HG02981 (cell line): ENCODE results near the gene MCRIP2.
"Not testable (repeated sequence)": the region's sequence is repeated elsewhere in the genome, so short reads cannot be mapped to it uniquely, and the experiment has no call there.

Source experiments
- ATAC-seq: cut with Tn5 transposase; IDR thresholded peaks from one replicate; pipeline ENCODE4 v1.9.1; 2021; ENCODE audit warnings: mild to moderate bottlenecking, moderate library complexity; ENCODE audit not compliant: unreplicated experiment

The MCRIP2 gene

DNA sequence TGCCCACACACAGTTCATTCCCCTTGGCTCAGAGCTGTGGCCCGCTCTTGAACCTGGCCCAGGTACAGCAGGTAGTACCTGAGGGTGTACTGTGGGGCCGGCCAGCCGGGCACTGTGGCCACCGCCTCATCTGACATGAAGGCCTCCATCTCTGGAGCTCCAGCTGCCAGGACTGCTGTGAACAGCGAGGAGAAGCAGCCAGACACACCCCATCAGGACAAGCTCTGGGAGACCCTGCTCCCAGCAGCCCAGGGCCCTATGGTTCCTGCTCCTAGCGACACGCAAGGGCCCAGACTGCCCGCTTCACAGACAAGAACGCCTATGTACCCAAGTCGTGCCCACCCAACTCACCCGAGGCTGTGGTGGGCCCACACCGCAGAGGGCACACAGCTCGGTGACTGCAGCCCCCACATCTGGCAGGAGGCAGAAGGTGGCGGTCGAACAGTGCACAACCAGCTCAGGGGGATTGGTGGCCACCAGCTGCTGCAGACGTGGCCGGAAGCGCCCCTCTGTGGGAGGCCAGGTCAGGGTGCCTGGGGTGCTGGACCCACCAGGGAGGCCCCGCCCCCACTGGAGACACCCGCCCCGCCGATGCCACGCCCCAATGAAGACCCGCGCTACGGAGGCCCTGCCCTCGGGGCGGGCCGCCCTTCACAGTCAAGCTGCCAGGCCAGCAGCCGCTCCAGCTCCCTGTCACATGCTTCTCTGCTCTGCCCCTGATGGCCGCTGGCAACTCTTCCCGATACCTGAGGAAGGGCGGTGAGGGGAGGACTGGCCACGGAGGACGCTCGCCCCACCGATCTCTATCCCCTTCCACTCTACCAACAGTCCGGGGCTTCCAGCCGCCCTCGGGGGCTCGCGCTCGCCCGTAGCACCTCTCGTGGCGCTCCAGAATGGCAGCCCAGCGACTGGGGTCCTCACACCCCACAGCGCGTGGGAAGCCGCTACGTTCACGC, 37.5 kb downstream of the MCRIP2 start:
- peak; percentile 1 for ATAC-seq

- peak; percentile 33 for ATAC-seq
Measured at GRCh38 chr16:679814-680624, 38.4 kb downstream of the MCRIP2 start, which contains the start of gene STUB1. Gene STUB1 (plus strand): TSS chr16:680410. CDS start chr16:680526, 116 bp downstream.

- no peak for ATAC-seq
Measured at GRCh38 chr16:680625-680945, 39.0 kb downstream of the MCRIP2 start.

- ATAC-seq: no peak
Measured at GRCh38 chr16:680967-681745, 39.5 kb downstream of the MCRIP2 start.

DNA sequence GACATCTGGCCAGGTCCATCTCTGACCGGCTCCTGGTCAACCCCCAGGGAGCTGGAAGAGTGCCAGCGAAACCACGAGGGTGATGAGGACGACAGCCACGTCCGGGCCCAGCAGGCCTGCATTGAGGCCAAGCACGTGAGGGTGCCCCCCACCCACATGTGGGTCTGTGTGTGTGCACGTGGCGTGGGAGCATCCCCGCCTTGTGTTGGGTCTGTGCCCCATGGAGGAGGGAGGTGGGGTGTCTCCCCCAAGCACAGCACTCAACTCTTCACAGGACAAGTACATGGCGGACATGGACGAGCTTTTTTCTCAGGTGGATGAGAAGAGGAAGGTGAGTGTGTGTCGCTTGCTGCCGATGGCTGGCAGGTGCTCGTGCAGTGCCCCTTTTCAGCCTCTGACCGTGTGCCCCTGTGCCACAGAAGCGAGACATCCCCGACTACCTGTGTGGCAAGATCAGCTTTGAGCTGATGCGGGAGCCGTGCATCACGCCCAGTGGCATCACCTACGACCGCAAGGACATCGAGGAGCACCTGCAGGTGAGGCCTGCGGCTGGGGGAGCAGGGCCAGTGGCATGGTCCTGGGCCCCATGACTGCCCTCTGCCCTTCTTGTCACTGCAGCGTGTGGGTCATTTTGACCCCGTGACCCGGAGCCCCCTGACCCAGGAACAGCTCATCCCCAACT, 40.3 kb downstream of the MCRIP2 start:
- no peak for ATAC-seq

DNA sequence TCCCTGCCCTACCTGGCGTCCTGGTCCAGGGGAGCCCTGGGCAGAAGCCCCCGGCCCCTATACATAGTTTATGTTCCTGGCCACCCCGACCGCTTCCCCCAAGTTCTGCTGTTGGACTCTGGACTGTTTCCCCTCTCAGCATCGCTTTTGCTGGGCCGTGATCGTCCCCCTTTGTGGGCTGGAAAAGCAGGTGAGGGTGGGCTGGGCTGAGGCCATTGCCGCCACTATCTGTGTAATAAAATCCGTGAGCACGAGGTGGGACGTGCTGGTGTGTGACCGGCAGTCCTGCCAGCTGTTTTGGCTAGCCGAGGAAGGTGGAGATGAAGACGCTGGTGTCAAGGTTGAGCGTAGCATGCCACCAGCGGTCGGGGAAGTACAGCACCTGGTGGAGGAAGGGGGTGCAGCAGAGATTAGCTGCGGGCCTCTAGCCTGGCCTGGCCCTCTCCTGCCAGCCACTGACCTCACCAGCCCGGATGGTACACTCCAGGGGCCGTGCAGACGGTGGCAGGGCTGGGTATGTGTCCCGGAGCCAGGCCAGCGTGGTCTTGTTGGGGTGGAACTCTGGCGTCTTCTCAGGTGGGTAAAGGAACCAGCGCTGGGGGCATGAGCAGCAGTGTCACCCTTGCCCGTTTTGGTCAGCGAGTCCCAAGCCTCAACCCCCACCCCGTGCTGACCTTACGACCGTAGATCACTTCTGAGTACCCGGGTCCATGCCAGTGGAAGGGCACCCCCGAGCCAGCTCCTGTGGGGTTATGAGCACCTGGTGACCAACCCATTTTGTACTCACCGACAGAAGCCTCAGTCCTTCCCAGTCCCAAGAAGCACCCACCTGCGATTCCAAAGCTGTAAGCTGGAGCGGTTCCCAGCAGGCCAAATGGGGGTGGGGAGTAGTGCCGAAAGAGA, 41.1 kb downstream of the MCRIP2 start:
- no peak for ATAC-seq

DNA sequence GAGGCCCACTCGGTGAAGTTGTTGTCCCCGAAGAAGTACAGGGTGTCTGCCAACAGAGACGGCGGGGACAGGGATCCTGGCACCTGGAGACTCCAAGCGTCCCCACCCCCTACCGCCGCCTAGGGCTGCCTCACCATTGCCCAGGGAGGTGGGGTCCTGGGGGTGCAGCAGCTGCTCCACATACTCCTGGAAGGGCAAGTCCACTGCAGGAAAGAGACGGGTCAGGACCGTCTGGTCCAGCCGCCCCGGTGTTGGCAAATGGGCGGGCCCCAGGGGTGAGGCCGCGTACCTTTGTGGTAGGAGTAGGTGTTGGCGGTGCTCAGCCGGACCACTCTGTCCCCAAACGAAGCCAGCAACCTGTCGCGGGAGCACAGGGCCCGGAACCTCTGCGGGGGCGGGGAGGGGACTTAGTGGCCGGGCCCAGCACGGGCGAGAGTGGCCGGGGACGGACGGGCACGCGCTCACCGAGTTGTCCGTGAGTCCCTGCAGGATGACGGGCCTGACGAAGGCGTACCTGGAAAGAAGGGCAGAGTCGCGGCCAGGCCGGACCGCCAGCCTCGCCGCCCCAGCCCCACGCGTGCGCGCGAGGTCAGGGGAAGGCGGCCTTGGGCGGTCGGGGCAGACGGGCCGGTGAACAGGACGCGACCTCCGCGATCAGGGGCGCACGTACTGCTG, 41.9 kb downstream of the MCRIP2 start:
- no peak for ATAC-seq

- peak; percentile 60 for ATAC-seq
Measured at GRCh38 chr16:684071-684794, 42.6 kb downstream of the MCRIP2 start, which contains the start of gene JMJD8. Gene JMJD8 (minus strand): TSS chr16:684334. CDS start chr16:684319, 15 bp downstream.

- ATAC-seq: no peak
Measured at GRCh38 chr16:684961-685696, 43.5 kb downstream of the MCRIP2 start.

DNA sequence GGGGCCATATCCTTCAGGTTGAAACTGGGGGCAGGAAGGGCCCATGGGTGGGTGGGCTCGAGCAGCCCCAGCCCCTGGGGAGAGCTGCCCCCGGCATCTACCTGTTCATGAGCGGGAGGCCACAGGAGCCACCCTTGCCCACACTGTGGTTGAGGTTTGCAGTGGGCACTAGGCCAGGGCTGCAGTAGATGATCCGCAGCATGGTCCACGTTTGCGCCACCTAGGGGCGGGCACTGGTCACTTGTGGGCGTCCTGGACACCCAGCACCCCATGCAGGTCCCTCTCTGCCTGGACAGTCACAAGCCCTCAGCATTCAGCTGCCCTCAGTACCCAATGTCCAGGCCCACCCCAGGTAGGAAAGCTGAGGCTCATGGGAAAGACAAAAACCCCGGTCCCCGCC, 44.3 kb downstream of the MCRIP2 start:
- ATAC-seq: no peak

DNA sequence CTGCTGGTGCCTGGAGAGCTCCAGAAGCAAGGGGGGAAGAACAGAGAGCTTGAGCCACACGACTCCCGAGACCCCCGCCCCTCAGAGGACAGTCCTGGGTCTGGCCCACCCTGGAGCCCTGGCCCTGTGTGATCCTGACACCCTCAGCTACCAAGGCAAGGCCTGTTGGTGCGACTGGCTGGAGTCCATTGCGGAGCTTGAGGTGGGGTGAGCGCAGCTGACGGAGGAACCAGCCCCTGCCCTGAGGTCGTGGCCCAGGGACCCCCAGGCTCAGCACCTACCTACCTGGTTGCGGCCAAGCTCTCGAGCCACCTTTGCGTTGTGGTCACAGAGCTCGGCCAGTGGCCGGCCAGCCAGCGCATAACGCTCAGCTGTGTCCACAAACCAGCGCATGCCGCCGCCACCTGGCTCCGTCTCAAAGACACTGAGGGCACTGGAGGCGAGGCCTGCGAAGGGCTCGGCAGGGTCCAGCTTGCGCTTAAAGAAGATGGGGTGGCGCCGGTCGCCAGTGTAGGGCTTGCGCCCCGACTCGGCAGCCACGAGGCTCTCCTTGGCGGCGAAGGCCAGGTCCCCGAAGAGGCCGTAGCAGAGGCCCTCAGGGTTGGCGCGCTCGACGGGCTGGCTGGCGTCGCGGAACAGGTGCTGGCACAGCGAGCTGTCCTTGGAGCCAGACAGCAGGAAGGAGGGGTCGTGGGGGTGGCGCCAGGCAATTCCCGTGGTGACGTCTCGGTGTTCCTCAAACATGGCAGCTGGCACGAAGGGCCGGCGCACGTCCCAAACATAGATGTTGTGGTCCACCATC, 45.0 kb downstream of the MCRIP2 start:
- ATAC-seq: no peak

GRCh38 chr16:687499-687898, 45.9 kb downstream of the MCRIP2 start:
- no peak for ATAC-seq

- ATAC-seq: no peak
Measured at GRCh38 chr16:689175-689897, 47.7 kb downstream of the MCRIP2 start.

GRCh38 chr16:691242-691641, 49.6 kb downstream of the MCRIP2 start:
- ATAC-seq: not testable (repeated sequence)

DNA sequence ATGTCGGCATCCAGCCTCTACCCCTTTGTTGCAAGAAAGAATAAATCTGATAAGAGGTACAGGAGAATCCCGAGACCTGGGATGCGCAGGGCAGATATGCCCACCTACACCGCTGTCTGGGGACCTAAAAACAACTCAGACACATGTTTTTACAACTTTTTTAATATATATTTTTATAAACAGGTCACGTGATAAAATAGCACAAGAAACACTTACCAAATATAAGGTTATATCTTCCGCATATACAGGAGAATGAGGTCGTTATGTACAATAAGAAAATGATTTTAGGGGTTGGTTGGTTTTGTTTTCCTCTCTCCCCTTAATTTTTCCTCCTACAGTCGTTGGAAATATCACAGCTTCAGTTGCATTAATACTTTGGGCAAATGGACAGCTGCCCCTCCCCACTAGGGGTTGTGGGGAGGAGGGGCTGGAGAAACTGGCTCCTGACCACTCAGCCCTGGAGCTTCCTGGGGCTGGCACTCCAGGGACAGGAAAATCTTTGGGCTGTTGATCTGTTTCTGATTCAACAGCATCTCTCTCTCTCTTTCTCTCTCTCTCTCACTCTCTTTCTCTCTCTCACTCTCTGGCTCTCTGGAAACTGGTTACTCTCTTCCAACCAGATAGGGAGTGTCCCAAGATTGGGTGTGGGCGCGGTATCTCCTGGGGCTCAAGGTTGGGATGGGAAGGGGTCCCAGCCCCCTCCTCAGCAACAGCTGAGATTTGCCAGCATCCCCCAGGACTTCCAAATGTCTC, 50.9 kb downstream of the MCRIP2 start:
- ATAC-seq: no peak
